ENCODE results near the gene PROCA1. TPM values are rescaled to one million over a fixed set of nuclear protein-coding genes. Genes with fewer than 3 reads are reported as not detected.

Gene PROCA1
- total and polyA plus RNA-seq, 12 donors, result 0.74 to 4.9 (median 1.3) TPM

DNA sequence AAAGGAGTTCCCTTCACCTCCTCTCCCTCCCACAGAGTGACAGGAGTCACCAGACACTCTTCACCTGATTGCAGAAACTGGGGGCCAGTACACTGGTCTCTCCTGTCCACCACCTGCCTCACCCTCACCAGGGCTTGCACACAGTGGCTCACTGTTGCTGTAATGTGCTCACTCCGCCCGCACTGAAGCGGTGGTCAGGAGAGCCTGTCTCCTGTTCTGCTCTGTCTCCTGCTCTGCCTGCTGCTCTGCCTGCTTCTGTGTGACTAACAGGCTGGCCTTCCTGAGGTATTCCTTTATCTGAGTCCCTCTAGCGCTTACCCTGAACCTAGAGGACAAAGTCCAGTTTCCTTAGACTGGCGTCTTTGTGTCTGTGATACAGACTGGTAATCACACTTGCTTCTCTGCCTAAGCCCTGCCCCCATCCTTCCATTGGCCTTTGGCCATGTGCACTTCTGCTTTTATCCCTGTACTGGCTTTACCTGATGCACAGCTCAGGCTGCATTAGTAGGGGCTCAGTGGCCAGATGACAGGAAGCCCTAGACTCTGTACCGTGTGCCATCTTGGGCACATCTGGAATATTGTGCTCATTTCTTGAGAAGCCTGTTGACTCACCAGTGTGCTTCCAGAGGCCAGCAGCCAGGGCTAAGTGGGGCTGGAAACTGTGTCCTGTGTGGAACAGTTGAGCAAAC lies 13.3 kb downstream of the PROCA1 start:
- Histone ChIP-seq H3K36me3 (peaks cover 5 to 100% (median 96%) of the 10 kb centered on the region in 9 donors), H3K9me3 (no peaks in the 10 kb centered on the region), H3K27me3 (no peaks in the 10 kb centered on the region), H3K4me3 (no peak overlapping the region), H3K27ac (no peak overlapping the region), H3K4me1 (no peaks in the 10 kb centered on the region)
- no peak for DNase-seq
- TF ChIP-seq, protein P1, sequence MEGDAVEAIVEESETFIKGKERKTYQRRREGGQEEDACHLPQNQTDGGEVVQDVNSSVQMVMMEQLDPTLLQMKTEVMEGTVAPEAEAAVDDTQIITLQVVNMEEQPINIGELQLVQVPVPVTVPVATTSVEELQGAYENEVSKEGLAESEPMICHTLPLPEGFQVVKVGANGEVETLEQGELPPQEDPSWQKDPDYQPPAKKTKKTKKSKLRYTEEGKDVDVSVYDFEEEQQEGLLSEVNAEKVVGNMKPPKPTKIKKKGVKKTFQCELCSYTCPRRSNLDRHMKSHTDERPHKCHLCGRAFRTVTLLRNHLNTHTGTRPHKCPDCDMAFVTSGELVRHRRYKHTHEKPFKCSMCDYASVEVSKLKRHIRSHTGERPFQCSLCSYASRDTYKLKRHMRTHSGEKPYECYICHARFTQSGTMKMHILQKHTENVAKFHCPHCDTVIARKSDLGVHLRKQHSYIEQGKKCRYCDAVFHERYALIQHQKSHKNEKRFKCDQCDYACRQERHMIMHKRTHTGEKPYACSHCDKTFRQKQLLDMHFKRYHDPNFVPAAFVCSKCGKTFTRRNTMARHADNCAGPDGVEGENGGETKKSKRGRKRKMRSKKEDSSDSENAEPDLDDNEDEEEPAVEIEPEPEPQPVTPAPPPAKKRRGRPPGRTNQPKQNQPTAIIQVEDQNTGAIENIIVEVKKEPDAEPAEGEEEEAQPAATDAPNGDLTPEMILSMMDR (IDR thresholded peaks at IDR 0.05), result no peak
- ATAC-seq, result no peak
- intact Hi-C loops (cut with DNase I), result no loop called here
- WGBS, 2 donors, result 89% methylated on average over 6 of the region's 6 CpGs

DNA sequence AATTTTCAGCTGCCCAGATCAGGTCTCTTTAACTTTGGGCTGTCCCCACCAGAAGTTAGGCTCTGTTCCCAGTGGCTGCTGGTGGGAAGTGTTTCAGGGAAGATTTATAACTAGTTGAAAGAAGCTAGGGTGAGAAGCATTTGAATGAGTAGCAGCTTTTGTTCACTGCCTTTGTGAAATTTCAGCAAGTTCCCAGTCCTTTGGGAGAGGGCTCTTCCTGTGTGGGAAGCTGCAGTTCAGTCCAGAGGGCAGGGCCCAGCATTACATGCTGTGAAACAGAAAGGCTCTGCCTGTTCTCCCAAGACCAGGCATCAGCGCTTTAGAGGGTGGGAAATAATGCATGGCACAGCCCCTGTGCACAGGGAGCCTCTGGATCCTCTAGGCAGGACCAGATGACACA lies 17.8 kb downstream of the PROCA1 start:
- ATAC-seq (no peak), DNase-seq (no peak)
- Histone ChIP-seq H3K27ac (no peak overlapping the region), H3K4me1 (no peaks in the 10 kb centered on the region), H3K9me3 (no peaks in the 10 kb centered on the region), H3K27me3 (no peaks in the 10 kb centered on the region), H3K36me3 (peaks cover 16 to 100% (median 94%) of the 10 kb centered on the region in 9 donors), H3K4me3 (no peak overlapping the region)
- intact Hi-C loops (cut with DNase I), result no loop called here
- TF ChIP-seq, protein P1 (IDR thresholded peaks at IDR 0.05), result no peak
- WGBS, 2 donors, result 89 to 92% methylated on average over 1 of the region's 1 CpG

DNA sequence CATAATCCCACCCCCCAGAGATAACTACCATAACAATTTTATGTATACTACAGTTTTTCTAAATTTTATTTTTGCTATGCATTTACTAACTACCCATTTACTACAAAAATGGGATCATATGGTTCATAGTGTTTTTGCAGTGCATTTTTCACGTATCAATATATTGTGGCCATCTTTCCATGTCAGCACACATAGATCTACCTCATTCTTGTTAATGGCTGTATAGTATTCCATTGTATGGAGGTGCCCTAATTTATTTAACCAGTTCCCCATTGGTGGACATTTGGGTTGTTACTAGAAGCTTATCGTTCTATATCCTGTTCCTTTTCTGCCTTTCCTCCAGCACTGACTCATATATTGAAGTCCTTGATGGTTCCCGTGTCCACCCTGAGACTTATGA lies 22.7 kb downstream of the PROCA1 start:
- no peaks in the 10 kb centered on the region for H3K27me3 ChIP-seq
- H3K4me1 ChIP-seq, result peaks cover 0 to 4% (median 0%) of the 10 kb centered on the region in 9 donors
- DNase-seq, result no peak
- H3K9me3 ChIP-seq, result no peaks in the 10 kb centered on the region
- WGBS, 2 donors, result 96 to 98% methylated on average over 3 of the region's 3 CpGs
- H3K4me3 ChIP-seq, result no peak overlapping the region
- no peak overlapping the region for H3K27ac ChIP-seq
- ATAC-seq, result no peak
- TF ChIP-seq, protein P1 (IDR thresholded peaks at IDR 0.05), result no peak
- H3K36me3 ChIP-seq, result peaks cover 29 to 100% (median 97%) of the 10 kb centered on the region in 9 donors
- intact Hi-C loops (cut with DNase I), result no loop called here

DNA sequence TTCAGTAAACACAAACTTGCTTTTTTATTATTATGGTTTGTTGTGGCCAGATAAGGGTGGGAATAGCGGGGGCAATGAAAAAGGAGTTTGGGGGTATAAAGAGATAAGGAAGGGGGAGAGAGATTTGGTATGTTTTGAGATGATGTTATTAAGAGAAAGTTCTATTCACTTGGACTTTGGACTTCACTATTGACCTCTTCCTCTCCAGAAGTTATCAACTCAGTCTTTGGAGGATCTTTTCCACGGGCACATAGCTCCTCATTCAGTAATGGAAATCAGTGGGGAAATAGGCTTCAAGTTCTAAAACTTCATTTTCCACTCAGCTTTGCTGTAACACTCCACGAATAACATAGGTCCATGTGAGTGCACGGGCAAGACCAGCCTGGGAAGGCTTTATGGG lies 23.2 kb downstream of the PROCA1 start:
- intact Hi-C loops (cut with DNase I), result no loop called here
- Histone ChIP-seq H3K36me3 (peaks cover 28 to 100% (median 97%) of the 10 kb centered on the region in 9 donors), H3K4me1 (peaks cover 0 to 4% (median 0%) of the 10 kb centered on the region in 9 donors), H3K27me3 (no peaks in the 10 kb centered on the region), H3K4me3 (no peak overlapping the region), H3K27ac (no peak overlapping the region), H3K9me3 (no peaks in the 10 kb centered on the region)
- DNase-seq (no peak), ATAC-seq (no peak)
- WGBS, 2 donors, result 98 to 99% methylated on average over 4 of the region's 4 CpGs
- TF ChIP-seq, protein P1 (IDR thresholded peaks at IDR 0.05), result no peak

Data from heart right ventricle (tissue), 16 donors.